GM12872 (cell line): ENCODE data around the gene CDSN.

Experiments
- CTCF ChIP-seq: IDR thresholded peaks from 3 replicates; pipeline ENCODE4 v1.5.1; 2011; ENCODE audit warnings: low read depth, mild to moderate bottlenecking, low read length, moderate library complexity; ENCODE audit not compliant: insufficient read depth

Gene CDSN

GRCh38 chr6:31096215-31096614 lies 24.0 kb downstream of the CDSN start:
- TF ChIP-seq CTCF: no peak

GRCh38 chr6:31094389-31094881 lies 25.8 kb downstream of the CDSN start:
- TF ChIP-seq CTCF: no peak

GRCh38 chr6:31092769-31093505 lies 27.3 kb downstream of the CDSN start:
- TF ChIP-seq CTCF: no peak

GRCh38 chr6:31092238-31092637 lies 28.0 kb downstream of the CDSN start:
- no peak for TF ChIP-seq CTCF

- TF ChIP-seq CTCF: no peak
Measured at GRCh38 chr6:31091680-31092079, 28.6 kb downstream of the CDSN start.

GRCh38 chr6:31090973-31091364 lies 29.3 kb downstream of the CDSN start:
- no peak for TF ChIP-seq CTCF

GRCh38 chr6:31090275-31090972 lies 29.8 kb downstream of the CDSN start:
- TF ChIP-seq CTCF: no peak
